ENCODE results near the gene EPS8L1. TPM values are rescaled to one million over a fixed set of nuclear protein-coding genes. Genes with fewer than 3 reads are reported as not detected.

Gene EPS8L1
- total RNA-seq, 1 experiment from 2014 or later: 3.5 TPM

GRCh38 chr19:55088543-55089341, 13.1 kb downstream of the EPS8L1 start:
- Histone ChIP-seq H3K4me3 (no peak overlapping the region), H3K4me1 (replicated peaks) (peaks cover 19% of the 10 kb centered on the region), H3K27ac (no peak overlapping the region), H3K36me3 (peaks cover 25% of the 10 kb centered on the region), H3K9me3 (replicated peaks) (no peaks in the 10 kb centered on the region), H3K27me3 (replicated peaks) (peaks cover 22% of the 10 kb centered on the region)
- DNase-seq (ENCODE audit: low read depth in 1 of 2, low spot score in 2 of 2): peak; percentile 69 to 88

- H3K36me3 ChIP-seq: peaks cover 26% of the 10 kb centered on the region
- no peak overlapping the region for H3K4me3 ChIP-seq
- peaks cover 15% of the 10 kb centered on the region for H3K27me3 ChIP-seq (replicated peaks)
- DNase-seq (ENCODE audit: low read depth in 1 of 2, low spot score in 2 of 2): no peak
- peaks cover 19% of the 10 kb centered on the region for H3K4me1 ChIP-seq (replicated peaks)
- H3K9me3 ChIP-seq (replicated peaks): no peaks in the 10 kb centered on the region
- H3K27ac ChIP-seq: no peak overlapping the region
Observed at GRCh38 chr19:55089342-55089944, 13.8 kb downstream of the EPS8L1 start.

- Histone ChIP-seq H3K9me3 (replicated peaks) (no peaks in the 10 kb centered on the region), H3K27ac (no peak overlapping the region), H3K27me3 (replicated peaks) (peaks cover 12% of the 10 kb centered on the region), H3K4me1 (replicated peaks) (peaks cover 19% of the 10 kb centered on the region), H3K4me3 (no peak overlapping the region), H3K36me3 (peaks cover 36% of the 10 kb centered on the region)
- DNase-seq (ENCODE audit: low read depth in 1 of 2, low spot score in 2 of 2): no peak
Observed at GRCh38 chr19:55090564-55090963, 14.9 kb downstream of the EPS8L1 start.

GRCh38 chr19:55091126-55091910, 15.6 kb downstream of the EPS8L1 start:
- Histone ChIP-seq H3K36me3 (peaks cover 36% of the 10 kb centered on the region), H3K4me1 (replicated peaks) (peaks cover 18% of the 10 kb centered on the region), H3K4me3 (no peak overlapping the region), H3K27ac (no peak overlapping the region), H3K9me3 (replicated peaks) (no peaks in the 10 kb centered on the region), H3K27me3 (replicated peaks) (peaks cover 4% of the 10 kb centered on the region)
- no peak for DNase-seq (ENCODE audit: low read depth in 1 of 2, low spot score in 2 of 2)

GRCh38 chr19:55091955-55092354, 16.3 kb downstream of the EPS8L1 start:
- Histone ChIP-seq H3K36me3 (peaks cover 36% of the 10 kb centered on the region), H3K27ac (no peak overlapping the region), H3K4me1 (replicated peaks) (peaks cover 12% of the 10 kb centered on the region), H3K27me3 (replicated peaks) (no peaks in the 10 kb centered on the region), H3K9me3 (replicated peaks) (no peaks in the 10 kb centered on the region), H3K4me3 (no peak overlapping the region)
- DNase-seq (ENCODE audit: low read depth in 1 of 2, low spot score in 2 of 2): no peak

GRCh38 chr19:55092423-55093318, 17.0 kb downstream of the EPS8L1 start:
- Histone ChIP-seq H3K27me3 (replicated peaks) (no peaks in the 10 kb centered on the region), H3K4me1 (replicated peaks) (peaks cover 5% of the 10 kb centered on the region), H3K27ac (no peak overlapping the region), H3K36me3 (peaks cover 36% of the 10 kb centered on the region), H3K9me3 (replicated peaks) (no peaks in the 10 kb centered on the region), H3K4me3 (no peak overlapping the region)
- no peak for DNase-seq (ENCODE audit: low read depth in 1 of 2, low spot score in 2 of 2)

- no peaks in the 10 kb centered on the region for H3K4me1 ChIP-seq (replicated peaks)
- peaks cover 42% of the 10 kb centered on the region for H3K36me3 ChIP-seq
- H3K27ac ChIP-seq: no peak overlapping the region
- H3K4me3 ChIP-seq: no peak overlapping the region
- no peaks in the 10 kb centered on the region for H3K9me3 ChIP-seq (replicated peaks)
- DNase-seq (ENCODE audit: low read depth in 1 of 2, low spot score in 2 of 2): no peak
- no peaks in the 10 kb centered on the region for H3K27me3 ChIP-seq (replicated peaks)
Observed at GRCh38 chr19:55094456-55095259, 19.0 kb downstream of the EPS8L1 start.

- Histone ChIP-seq H3K9me3 (replicated peaks) (no peaks in the 10 kb centered on the region), H3K4me3 (no peak overlapping the region), H3K27ac (no peak overlapping the region), H3K27me3 (replicated peaks) (no peaks in the 10 kb centered on the region), H3K4me1 (replicated peaks) (no peaks in the 10 kb centered on the region), H3K36me3 (peaks cover 41% of the 10 kb centered on the region)
- no peak for DNase-seq (ENCODE audit: low read depth in 1 of 2, low spot score in 2 of 2)
Observed at GRCh38 chr19:55095260-55096060, 19.8 kb downstream of the EPS8L1 start.

GRCh38 chr19:55096061-55096701, 20.5 kb downstream of the EPS8L1 start:
- Histone ChIP-seq H3K36me3 (peaks cover 34% of the 10 kb centered on the region), H3K4me1 (replicated peaks) (no peaks in the 10 kb centered on the region), H3K9me3 (replicated peaks) (no peaks in the 10 kb centered on the region), H3K27ac (no peak overlapping the region), H3K4me3 (no peak overlapping the region), H3K27me3 (replicated peaks) (no peaks in the 10 kb centered on the region)
- no peak for DNase-seq (ENCODE audit: low read depth in 1 of 2, low spot score in 2 of 2)

GRCh38 chr19:55097864-55098715, 22.4 kb downstream of the EPS8L1 start:
- no peaks in the 10 kb centered on the region for H3K27me3 ChIP-seq (replicated peaks)
- peaks cover 38% of the 10 kb centered on the region for H3K36me3 ChIP-seq
- H3K4me3 ChIP-seq: no peak overlapping the region
- H3K4me1 ChIP-seq (replicated peaks): no peaks in the 10 kb centered on the region
- H3K9me3 ChIP-seq (replicated peaks): no peaks in the 10 kb centered on the region
- DNase-seq (ENCODE audit: low read depth in 1 of 2, low spot score in 2 of 2): no peak
- H3K27ac ChIP-seq: no peak overlapping the region
